K562 (cell line): ENCODE measurements around the gene IL13. TPM values are rescaled to one million over a fixed set of nuclear protein-coding genes. Genes with fewer than 3 reads are reported as not detected.

Experiments
- CBFA2T2 ChIP-seq: fragments of 450-650 bp; conservative IDR thresholded peaks from 2 replicates; pipeline ENCODE4 v1.6.1; 2017; ENCODE audit warnings: mild to moderate bottlenecking
- CTBP1 ChIP-seq: fragments of 450-650 bp; IDR thresholded peaks from 2 replicates; pipeline ENCODE4 v1.6.1; 2016; ENCODE audit warnings: borderline replicate concordance
- DDX20 ChIP-seq: fragments of 450-650 bp; IDR thresholded peaks from 2 replicates; pipeline ENCODE4 v1.6.1; 2016; ENCODE audit warnings: missing genetic modification characterization, low read depth, mild to moderate bottlenecking, missing compliant biosample characterization, moderate library complexity
- EHMT2 ChIP-seq: fragments of 450-650 bp; IDR thresholded peaks from 2 replicates; pipeline ENCODE4 v1.6.1; 2018; ENCODE audit warnings: antibody characterized with exemption
- ETS2 ChIP-seq: IDR thresholded peaks from 2 replicates; pipeline ENCODE4 v1.6.1; 2016; ENCODE audit warnings: borderline replicate concordance, missing genetic modification characterization, mild to moderate bottlenecking, moderate library complexity, missing compliant biosample characterization; ENCODE audit not compliant: poor library complexity, severe bottlenecking
- HDAC8 ChIP-seq: fragments of 450-650 bp; IDR thresholded peaks from 2 replicates; pipeline ENCODE4 v1.6.1; 2016; ENCODE audit warnings: mild to moderate bottlenecking, missing genetic modification characterization, moderate library complexity, missing compliant biosample characterization
- HIVEP1 ChIP-seq: fragments of 250-450 bp; sonication (Bioruptor Pico); IDR thresholded peaks from 2 replicates; pipeline ENCODE4 v1.4.0; 2020; ENCODE audit warnings: mild to moderate bottlenecking
- HNRNPH1 ChIP-seq: fragments of 200-400 bp; formaldehyde crosslinking; optimal IDR thresholded peaks from 2 replicates; pipeline ENCODE3; 2017; ENCODE audit warnings: low read depth, mild to moderate bottlenecking, low read length, moderate library complexity
- KLF1 ChIP-seq: fragments of 450-650 bp; IDR thresholded peaks from 2 replicates; pipeline ENCODE4 v1.6.1; 2016; ENCODE audit warnings: missing genetic modification characterization, missing compliant biosample characterization
- MCM7 ChIP-seq, 2 experiments: fragments of 450-650 bp; IDR thresholded peaks; 2 replicates each; pipeline ENCODE4 v1.6.1; 2016 to 2018
- MXD1 ChIP-seq: fragments of 250-450 bp; sonication (Bioruptor Pico); IDR thresholded peaks from 2 replicates; pipeline ENCODE4 v1.8.0; 2021; ENCODE audit warnings: borderline replicate concordance, mild to moderate bottlenecking, moderate library complexity; ENCODE audit not compliant: poor library complexity, severe bottlenecking
- RREB1 ChIP-seq: fragments of 250-450 bp; sonication (Bioruptor Pico); IDR thresholded peaks from 2 replicates; pipeline ENCODE4 v1.4.0; 2020
- TCF3 ChIP-seq: sonication (generic); formaldehyde crosslinking; IDR thresholded peaks from 2 replicates; pipeline ENCODE4 v1.4.0; 2020; ENCODE audit warnings: mild to moderate bottlenecking, missing genetic modification reagents
- TCF7L2 ChIP-seq: fragments of 150-350 bp; IDR thresholded peaks from 2 replicates; pipeline ENCODE4 v1.6.1; 2016; ENCODE audit warnings: low read depth, mild to moderate bottlenecking, low read length, moderate library complexity
- U2AF1 ChIP-seq: fragments of 200-400 bp; formaldehyde crosslinking; optimal IDR thresholded peaks from 2 replicates; pipeline ENCODE3; 2017; ENCODE audit warnings: mild to moderate bottlenecking, low read depth, low read length, moderate library complexity
- ZEB2 ChIP-seq: fragments of 450-650 bp; IDR thresholded peaks from 2 replicates; pipeline ENCODE4 v1.6.1; 2016
- ZNF253 ChIP-seq: fragments of 250-450 bp; sonication (Bioruptor Pico); conservative IDR thresholded peaks from 2 replicates; pipeline ENCODE4 v1.6.1; 2021; ENCODE audit warnings: mild to moderate bottlenecking
- ZNF551 ChIP-seq: fragments of 250-450 bp; sonication (Bioruptor Pico); IDR thresholded peaks from 2 replicates; pipeline ENCODE4 v1.5.0; 2021; ENCODE audit warnings: mild to moderate bottlenecking, moderate library complexity
- ZNF644 ChIP-seq: fragments of 200-800 bp; sonication (Bioruptor generic); IDR thresholded peaks from 2 replicates; pipeline ENCODE4 v1.6.1; 2016; ENCODE audit warnings: low read depth, missing genetic modification characterization, missing compliant biosample characterization
- ZNF699 ChIP-seq: fragments of 250-450 bp; sonication (Bioruptor Pico); IDR thresholded peaks from 2 replicates; pipeline ENCODE4 v1.8.0; 2021; ENCODE audit warnings: mild to moderate bottlenecking, moderate library complexity; ENCODE audit not compliant: insufficient replicate concordance
- polyA plus RNA-seq, 8 experiments: library from polyadenylated mRNA; depleted of rRNA in 4 of 8; stranded (reverse) in 5 of 8; unstranded in 3 of 8; fragments of >200 nt; fragmentation: Nextera tagmentation in 2 of 8; fragmentation: Illumina TruSeq in 1 of 8; extraction: Ambion mirVana in 2 of 8; extraction: Trizol in 1 of 8; gene quantifications; 2 replicates each; pipeline versions ENCODE4 v1.2.1 to v1.2.3, GENCODE V29; 2011 to 2014; ENCODE audit warnings: inconsistent platforms in 1 of 8, missing spikeins in 1 of 8
- total RNA-seq, 7 experiments: library from RNA; depleted of rRNA in 6 of 7; stranded (reverse); fragments of >200 nt in 6 of 7; fragmentation: Illumina TruSeq in 2 of 7; extraction: Trizol in 2 of 7; gene quantifications; 2 replicates each; pipeline versions ENCODE4 v1.2.1 to v1.2.3, GENCODE V29; 2011 to 2021; ENCODE audit warnings: low replicate concordance in 1 of 7
- TF ChIP-seq, protein P1 (sequence below): fragments of 250-450 bp; sonication (Bioruptor Pico); IDR thresholded peaks from 2 replicates; pipeline ENCODE4 v1.5.0; 2021

The IL13 gene
- total and polyA plus RNA-seq, 9 of the 15 experiments (the other 6 are each of a cell fraction or from before 2014, with no cell fraction given): not detected

DNA sequence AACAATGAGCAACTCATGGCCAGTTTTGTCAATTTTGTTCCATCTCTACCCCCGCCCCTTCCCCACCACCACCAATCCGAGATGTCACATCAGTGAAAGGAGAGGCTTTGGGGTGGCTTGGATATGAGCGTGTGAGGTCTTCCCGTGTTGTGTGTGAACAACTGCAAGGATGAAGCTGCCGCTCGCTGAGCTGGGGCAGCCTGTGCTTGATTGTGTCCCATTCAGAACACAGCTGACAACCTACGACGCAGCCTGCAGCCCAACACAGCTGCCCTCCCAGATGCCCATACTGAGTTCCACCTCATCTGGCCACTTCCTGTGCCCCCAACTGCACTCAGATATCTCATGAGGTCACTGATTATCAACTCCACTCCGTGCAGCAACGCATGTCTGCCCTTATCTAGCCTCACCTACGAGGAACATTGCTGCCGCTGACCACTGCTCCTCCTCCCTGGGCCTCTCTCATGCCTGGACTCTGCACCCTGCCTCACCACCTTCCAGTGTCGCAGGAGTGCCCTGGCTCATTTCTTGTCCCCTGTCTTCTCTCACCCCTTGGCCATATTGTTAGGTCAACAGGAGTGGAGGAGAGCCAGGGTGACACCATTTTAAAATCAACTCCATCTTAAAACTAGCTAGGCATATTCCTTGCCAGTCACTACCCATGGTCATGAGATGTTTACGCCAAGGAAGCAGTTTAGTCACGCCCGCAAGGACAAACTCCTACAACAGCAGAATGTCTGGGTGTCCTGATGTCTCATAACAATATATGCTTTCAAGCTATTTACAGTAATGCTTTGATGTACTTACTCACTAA is 8.5 kb downstream of the IL13 start (continued):
- TF ChIP-seq KLF1 (tag): peak; percentile 48; the same call in 1 of the 2 replicates
- no peak for TF ChIP-seq TCF7L2
- TF ChIP-seq ZEB2: no peak; the same call in 1 of the 2 replicates
- TF ChIP-seq MCM7 (IDR thresholded peaks at IDR 0.05): no peak
- TF ChIP-seq HIVEP1: peak; percentile 96
- 0 out of 2 replicates have a peak, but pooled peaks have one; percentile 22 for TF ChIP-seq EHMT2
- peak; percentile 78 for TF ChIP-seq MXD1 (CRISPR knock-in tag)
- no peak for TF ChIP-seq U2AF1
- TF ChIP-seq, protein P1, sequence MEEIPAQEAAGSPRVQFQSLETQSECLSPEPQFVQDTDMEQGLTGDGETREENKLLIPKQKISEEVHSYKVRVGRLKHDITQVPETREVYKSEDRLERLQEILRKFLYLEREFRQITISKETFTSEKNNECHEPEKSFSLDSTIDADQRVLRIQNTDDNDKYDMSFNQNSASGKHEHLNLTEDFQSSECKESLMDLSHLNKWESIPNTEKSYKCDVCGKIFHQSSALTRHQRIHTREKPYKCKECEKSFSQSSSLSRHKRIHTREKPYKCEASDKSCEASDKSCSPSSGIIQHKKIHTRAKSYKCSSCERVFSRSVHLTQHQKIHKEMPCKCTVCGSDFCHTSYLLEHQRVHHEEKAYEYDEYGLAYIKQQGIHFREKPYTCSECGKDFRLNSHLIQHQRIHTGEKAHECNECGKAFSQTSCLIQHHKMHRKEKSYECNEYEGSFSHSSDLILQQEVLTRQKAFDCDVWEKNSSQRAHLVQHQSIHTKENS (CRISPR knock-in tag): no peak
- TF ChIP-seq ZNF551: no peak
- TF ChIP-seq CTBP1: peak; percentile 67; the same call in 1 of the 2 replicates
- TF ChIP-seq ZNF253 (CRISPR knock-in tag): 0 out of 2 replicates have a peak, but pooled peaks have one; percentile 71
- TF ChIP-seq RREB1 (CRISPR knock-in tag): peak; percentile 95
- TF ChIP-seq HDAC8: peak; percentile 97
- TF ChIP-seq CBFA2T2: peak; percentile 60
- TF ChIP-seq DDX20: peak; percentile 93
- TF ChIP-seq TCF3 (CRISPR knock-in tag): peak; percentile 58
- TF ChIP-seq HNRNPH1: no peak
- TF ChIP-seq ETS2 (tag): peak; percentile 34
- TF ChIP-seq ZNF699: peak; percentile 59
- TF ChIP-seq ZNF644: peak; percentile 92
